A549 treated with CpdA at 1 μM for 4 hours (cell line): ENCODE data around the gene COL4A5. TPM values are rescaled to one million over a fixed set of nuclear protein-coding genes. Genes with fewer than 3 reads are reported as not detected.

Experiments
- total RNA-seq: library from RNA; stranded (reverse); fragments of 200-300 nt; extraction: Qiagen RNA extraction; gene quantifications from 5 replicates; pipeline ENCODE4 v1.2.3, GENCODE V29; 2022; ENCODE audit warnings: low read depth

COL4A5 gene
- total RNA-seq: 13.1 to 16.5 TPM (median 13.5 TPM) in 5 replicates

GRCh38 chrX:108439426-108439942 is at the start of gene COL4A5:
TSS of gene COL4A5 (plus strand) at chrX:108439838. CDS start at chrX:108440126, 288 bp downstream.

GRCh38 chrX:108438110-108438623 is 1.5 kb upstream of the COL4A5 start, which contains the start of gene COL4A6:
TSS of gene COL4A6 (minus strand) at chrX:108438422. CDS start at chrX:108438196, 226 bp downstream.

GRCh38 chrX:108736509-108737479 is 297.2 kb downstream of the COL4A5 start, which contains the start of gene IRS4:
TSS of gene IRS4 (minus strand) at chrX:108736563.

Other genes with a start within 250 kb of the COL4A5 start
- gene COL4A6, start 1.4 kb upstream of the COL4A5 start, total RNA-seq: 14.3 to 17.2 TPM (median 15.7 TPM) in 5 replicates